IPS DF 19.7 (cell line): Measurements from ENCODE around the gene OR52D1.

Source experiments
- DNase-seq: peaks from one replicate; pipeline ENCODE4 v3.0.0-alpha.2; 2013; ENCODE audit warnings: low read depth, low spot score

The OR52D1 gene

GRCh38 chr11:5488385-5488784 is at the start of gene OR52D1:
OR52D1 (plus strand) TSS chr11:5488685; CDS start chr11:5488707, 22 bp downstream.
- no peak for DNase-seq

GRCh38 chr11:5441414-5441813 is 47.1 kb upstream of the OR52D1 start, which contains the start of gene OR51I1:
OR51I1 (minus strand) TSS chr11:5441514; CDS start chr11:5441514, 0 bp downstream.
- DNase-seq: no peak

GRCh38 chr11:5443835-5444393 is 44.6 kb upstream of the OR52D1 start:
- no peak for DNase-seq

GRCh38 chr11:5449023-5449422 is 39.5 kb upstream of the OR52D1 start, which contains the start of gene OR51I2:
OR51I2 (plus strand) TSS chr11:5449323; CDS start chr11:5453489, 4,166 bp downstream.
- no peak for DNase-seq

GRCh38 chr11:5449432-5449831 is 39.1 kb upstream of the OR52D1 start:
- no peak for DNase-seq

- DNase-seq: no peak
Measured at GRCh38 chr11:5460983-5461621, 27.4 kb upstream of the OR52D1 start.

GRCh38 chr11:5467527-5467926 is 21.0 kb upstream of the OR52D1 start:
- no peak for DNase-seq

GRCh38 chr11:5473921-5474320 is 14.6 kb upstream of the OR52D1 start:
- no peak for DNase-seq

- peak; percentile 15 for DNase-seq
Measured at GRCh38 chr11:5476186-5476819, 12.2 kb upstream of the OR52D1 start.

GRCh38 chr11:5486003-5486402 is 2.5 kb upstream of the OR52D1 start:
- no peak for DNase-seq

- DNase-seq: no peak
Measured at GRCh38 chr11:5486421-5486820, 2.1 kb upstream of the OR52D1 start.

GRCh38 chr11:5488798-5489399 is 414 bp downstream of the OR52D1 start:
- no peak for DNase-seq

GRCh38 chr11:5489576-5490357 is 1.3 kb downstream of the OR52D1 start:
- no peak for DNase-seq

- no peak for DNase-seq
Measured at GRCh38 chr11:5499671-5500070, 11.2 kb downstream of the OR52D1 start.

- DNase-seq: no peak
Measured at GRCh38 chr11:5500393-5500801, 11.9 kb downstream of the OR52D1 start.

- DNase-seq: no peak
Measured at GRCh38 chr11:5504403-5504921, 16.0 kb downstream of the OR52D1 start.

GRCh38 chr11:5505363-5506048 is 17.0 kb downstream of the OR52D1 start:
- no peak for DNase-seq

GRCh38 chr11:5507177-5507932 is 18.9 kb downstream of the OR52D1 start:
- DNase-seq: no peak

- no peak for DNase-seq
Measured at GRCh38 chr11:5507933-5508305, 19.4 kb downstream of the OR52D1 start.

GRCh38 chr11:5508605-5509004 is 20.1 kb downstream of the OR52D1 start:
- DNase-seq: no peak
